ENCODE results near the gene GZMB.
"Not testable (repeated sequence)": the region's sequence is repeated elsewhere in the genome, so short reads cannot be mapped to it uniquely, and the experiment has no call there.

The GZMB gene

GRCh38 chr14:24664366-24664765 is 30.4 kb upstream of the GZMB start:
- Histone ChIP-seq H3K27me3 (ENCODE audit: insufficient read depth, poor library complexity, severe bottlenecking) (no peaks in the 10 kb centered on the region), H3K27ac (replicated peaks) (no peak overlapping the region), H3K4me3 (replicated peaks; ENCODE audit: insufficient read depth, low read length) (no peak overlapping the region)
- DNase-seq (ENCODE audit: low read depth in 1 of 2, low spot score in 1 of 2): no peak
- no peak for TF ChIP-seq SPI1 (IDR thresholded peaks at IDR 0.05; ENCODE audit: borderline replicate concordance, low read depth)
- TF ChIP-seq GABPA (IDR thresholded peaks at IDR 0.05; ENCODE audit: low read depth): no peak
- no peak for TF ChIP-seq POLR2AphosphoS5 (IDR thresholded peaks at IDR 0.05; ENCODE audit: low read depth)
- no peak for TF ChIP-seq CTCF (IDR thresholded peaks at IDR 0.05; ENCODE audit: insufficient read depth, low read length)
- TF ChIP-seq REST (IDR thresholded peaks at IDR 0.05; ENCODE audit: insufficient replicate concordance, low read depth): no peak

- Histone ChIP-seq H3K27me3 (ENCODE audit: insufficient read depth, poor library complexity, severe bottlenecking) (no peaks in the 10 kb centered on the region), H3K27ac (replicated peaks) (peak overlapping the region; percentile 52), H3K4me3 (replicated peaks; ENCODE audit: insufficient read depth, low read length) (no peak overlapping the region)
- peak; percentile 61 to 85 for DNase-seq (ENCODE audit: low read depth in 1 of 2, low spot score in 1 of 2)
- no peak for TF ChIP-seq CTCF (IDR thresholded peaks at IDR 0.05; ENCODE audit: insufficient read depth, low read length)
- peak; percentile 29; the same call in 1 of the 2 replicates for TF ChIP-seq POLR2AphosphoS5 (IDR thresholded peaks at IDR 0.05; ENCODE audit: low read depth)
- TF ChIP-seq SPI1 (IDR thresholded peaks at IDR 0.05; ENCODE audit: borderline replicate concordance, low read depth): peak; percentile 67; the same call in 1 of the 2 replicates
These were observed 28.8 kb upstream of the GZMB start for GRCh38 chr14:24662753-24663152.

- Histone ChIP-seq H3K27ac (replicated peaks) (peak overlapping the region; percentile 50), H3K27me3 (ENCODE audit: insufficient read depth, poor library complexity, severe bottlenecking) (no peaks in the 10 kb centered on the region), H3K4me3 (replicated peaks; ENCODE audit: insufficient read depth, low read length) (no peak overlapping the region)
- TF ChIP-seq SPI1 (IDR thresholded peaks at IDR 0.05; ENCODE audit: borderline replicate concordance, low read depth) (no peak), POLR2AphosphoS5 (IDR thresholded peaks at IDR 0.05; ENCODE audit: low read depth) (peak; percentile 60; the same call in 1 of the 2 replicates)
- peak; percentile 69 to 70 for DNase-seq (ENCODE audit: low read depth in 1 of 2, low spot score in 1 of 2)
These were observed 26.1 kb upstream of the GZMB start for GRCh38 chr14:24659916-24660570.

GRCh38 chr14:24648361-24648760 is 14.4 kb upstream of the GZMB start:
- not testable (repeated sequence) for H3K27ac ChIP-seq (replicated peaks); H3K4me3 ChIP-seq (replicated peaks; ENCODE audit: insufficient read depth, low read length); H3K27me3 ChIP-seq (ENCODE audit: insufficient read depth, poor library complexity, severe bottlenecking); DNase-seq (ENCODE audit: low read depth in 1 of 2, low spot score in 1 of 2)

GRCh38 chr14:24639905-24640304 is 5.9 kb upstream of the GZMB start:
- no peak overlapping the region for H3K27ac ChIP-seq (replicated peaks)
- H3K4me3 ChIP-seq (replicated peaks; ENCODE audit: insufficient read depth, low read length): no peak overlapping the region
- no peaks in the 10 kb centered on the region for H3K27me3 ChIP-seq (ENCODE audit: insufficient read depth, poor library complexity, severe bottlenecking)
- TF ChIP-seq SPI1 (IDR thresholded peaks at IDR 0.05; ENCODE audit: borderline replicate concordance, low read depth) (no peak), REST (IDR thresholded peaks at IDR 0.05; ENCODE audit: insufficient replicate concordance, low read depth) (no peak), GABPA (IDR thresholded peaks at IDR 0.05; ENCODE audit: low read depth) (no peak), CTCF (IDR thresholded peaks at IDR 0.05; ENCODE audit: insufficient read depth, low read length) (no peak), POLR2AphosphoS5 (IDR thresholded peaks at IDR 0.05; ENCODE audit: low read depth) (no peak)
- DNase-seq (ENCODE audit: low read depth in 1 of 2, low spot score in 1 of 2): no peak

Data from HL-60 (cell line).